Femur (tissue), 1 donor: ENCODE data around the gene PACSIN2.

Source experiments
- DNase-seq: peaks from one replicate; pipeline ENCODE4 v3.0.0-alpha.2; 2017

The PACSIN2 gene

GRCh38 chr22:42855721-42856120 lies 159.2 kb downstream of the PACSIN2 start:
- no peak for DNase-seq

DNA sequence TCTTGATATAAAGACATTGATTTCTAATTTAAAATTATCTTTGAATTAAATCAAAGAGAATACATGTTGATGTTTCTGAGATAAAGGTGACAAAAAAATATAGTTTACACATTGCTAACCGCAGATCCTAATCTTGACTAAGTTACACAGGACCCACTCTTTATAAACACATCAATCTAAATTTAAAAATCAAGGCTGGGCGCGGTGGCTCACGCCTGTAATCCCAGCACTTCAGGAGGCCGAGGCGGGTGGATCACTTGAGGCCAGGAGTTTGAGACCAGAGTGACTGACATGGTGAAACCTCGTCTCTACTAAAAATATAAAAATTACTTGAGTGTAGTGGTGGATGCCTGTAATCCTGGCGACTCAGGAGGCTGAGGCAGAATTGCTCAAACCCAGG lies 159.7 kb downstream of the PACSIN2 start:
- no peak for DNase-seq

DNA sequence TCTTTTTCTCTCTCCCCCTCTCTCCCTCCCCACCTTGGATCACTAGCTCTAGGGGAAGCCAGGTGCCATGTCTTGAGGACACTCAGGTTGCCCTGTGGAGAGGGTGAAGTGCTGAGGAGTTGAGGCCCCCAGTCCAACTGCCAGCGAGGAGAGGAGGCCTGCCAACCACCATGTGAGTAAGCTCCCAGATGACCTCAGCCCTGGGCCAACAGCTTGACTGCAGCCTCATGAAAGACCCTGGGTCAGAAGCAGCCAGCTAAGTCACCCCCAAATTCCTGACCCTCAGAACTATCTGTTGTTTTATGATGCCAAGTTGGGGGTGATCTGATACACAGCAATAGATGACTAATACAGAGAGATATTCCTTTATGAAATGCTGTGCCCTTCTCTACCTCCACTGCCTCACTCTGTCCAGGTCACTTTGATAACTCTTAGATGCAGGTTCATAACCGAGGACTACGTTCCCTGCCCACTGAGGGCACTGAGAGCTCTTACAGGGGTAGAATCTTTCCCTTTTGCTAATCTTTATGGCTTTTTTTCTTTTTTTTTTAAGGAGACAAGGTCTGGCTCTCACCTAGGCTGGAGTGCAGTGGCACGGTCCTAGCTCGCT lies 165.9 kb downstream of the PACSIN2 start:
- no peak for DNase-seq

GRCh38 chr22:42847110-42847509 lies 167.8 kb downstream of the PACSIN2 start:
- no peak for DNase-seq

DNA sequence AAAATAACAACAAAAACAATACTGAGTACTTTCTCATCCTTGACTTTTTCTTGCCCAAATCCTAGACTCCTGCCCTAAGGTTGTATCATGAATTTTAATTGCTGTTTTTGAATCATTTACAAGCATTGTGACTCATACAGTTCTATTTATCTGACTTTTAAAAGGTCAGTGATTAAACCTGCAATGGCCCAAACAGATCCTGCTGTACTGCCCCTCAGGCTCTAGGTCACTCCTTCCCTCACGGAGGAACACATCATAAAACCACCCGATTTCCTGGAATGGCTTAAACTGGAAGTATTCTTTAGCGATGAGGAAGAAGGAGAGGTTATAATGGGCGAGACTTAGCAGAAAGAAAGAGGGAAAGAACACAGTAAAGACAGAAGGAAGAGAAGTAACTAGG lies 170.2 kb downstream of the PACSIN2 start:
- DNase-seq = no peak

DNA sequence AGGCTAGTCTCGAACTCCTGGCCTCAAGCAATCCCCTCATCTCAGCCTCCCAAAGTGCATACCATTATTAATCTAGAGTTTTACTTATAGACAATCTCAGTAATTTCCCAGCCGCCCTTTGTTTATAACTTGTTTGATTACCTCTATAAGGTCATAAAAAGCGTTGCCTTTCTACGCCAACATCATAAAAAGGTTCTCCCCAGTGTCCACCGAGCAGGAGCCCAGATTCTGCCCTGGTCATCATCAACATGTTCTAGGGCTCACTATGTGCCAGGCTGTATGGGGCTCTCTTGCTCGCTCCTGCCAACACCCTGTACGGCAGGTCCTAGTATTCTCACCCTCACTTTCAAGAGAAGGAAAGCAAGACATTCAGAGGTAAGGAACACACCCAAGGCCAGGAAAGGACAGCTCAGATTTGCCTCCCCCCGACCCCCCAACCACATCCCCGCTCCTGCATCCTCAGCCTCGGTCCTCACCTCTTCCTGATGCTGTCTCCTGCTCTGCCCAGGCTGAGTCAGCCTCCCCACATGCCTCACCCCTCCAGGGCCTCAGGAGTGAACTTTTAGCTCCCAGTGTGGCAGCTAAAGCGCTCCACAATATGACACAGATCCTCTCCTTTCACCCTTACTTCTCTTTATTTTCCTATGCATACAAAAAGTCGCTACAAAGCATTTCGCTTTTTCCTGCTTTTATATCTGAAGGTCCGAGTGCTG lies 172.1 kb downstream of the PACSIN2 start:
- no peak for DNase-seq

DNA sequence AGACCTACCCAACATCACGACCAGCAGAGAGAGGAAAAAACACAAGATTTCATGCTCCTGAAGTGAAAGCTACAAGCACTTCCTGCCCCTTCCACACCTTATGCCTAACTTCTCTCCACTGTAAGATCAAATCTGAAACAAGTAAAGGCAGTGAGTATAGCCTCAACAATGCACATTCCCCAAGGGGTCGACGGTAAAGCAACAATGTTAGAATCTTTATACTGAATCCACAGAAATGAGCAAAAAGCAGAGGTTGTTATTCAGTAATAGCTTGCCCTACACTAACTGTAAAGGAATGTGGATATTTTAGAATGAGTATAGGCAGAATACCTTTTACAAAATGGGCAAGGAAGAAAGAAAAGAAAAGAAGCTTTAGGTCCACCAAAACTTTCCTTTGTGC lies 173.5 kb downstream of the PACSIN2 start:
- DNase-seq = no peak

- DNase-seq = no peak
Measured at GRCh38 chr22:42837556-42837955, 177.4 kb downstream of the PACSIN2 start.

DNA sequence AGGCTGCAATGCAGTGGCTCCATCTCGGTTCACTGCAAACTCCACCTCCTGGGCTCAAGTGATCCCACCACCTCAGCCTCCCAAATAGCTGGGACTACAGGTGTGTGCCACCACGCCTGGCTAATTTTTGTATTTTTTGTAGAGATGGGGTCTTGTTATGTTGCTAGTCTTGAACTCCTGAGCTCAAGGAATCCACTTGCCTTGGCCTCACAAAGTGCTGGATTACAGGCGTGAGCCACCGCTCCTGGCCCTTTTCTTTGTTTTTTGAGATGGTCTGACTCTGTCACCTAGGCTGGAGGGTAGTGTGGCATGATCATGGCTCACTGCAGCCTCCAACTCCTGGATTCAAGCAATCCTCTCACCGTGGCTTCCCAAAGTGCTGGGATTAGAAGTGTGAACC lies 178.9 kb downstream of the PACSIN2 start:
- no peak for DNase-seq

GRCh38 chr22:42834177-42834949 lies 180.6 kb downstream of the PACSIN2 start:
- no peak for DNase-seq

- DNase-seq = no peak
Measured at GRCh38 chr22:42833104-42833503, 181.8 kb downstream of the PACSIN2 start.

GRCh38 chr22:42831712-42832111 lies 183.2 kb downstream of the PACSIN2 start:
- DNase-seq = no peak

- DNase-seq = no peak
Measured at GRCh38 chr22:42830161-42830560, 184.8 kb downstream of the PACSIN2 start.

DNA sequence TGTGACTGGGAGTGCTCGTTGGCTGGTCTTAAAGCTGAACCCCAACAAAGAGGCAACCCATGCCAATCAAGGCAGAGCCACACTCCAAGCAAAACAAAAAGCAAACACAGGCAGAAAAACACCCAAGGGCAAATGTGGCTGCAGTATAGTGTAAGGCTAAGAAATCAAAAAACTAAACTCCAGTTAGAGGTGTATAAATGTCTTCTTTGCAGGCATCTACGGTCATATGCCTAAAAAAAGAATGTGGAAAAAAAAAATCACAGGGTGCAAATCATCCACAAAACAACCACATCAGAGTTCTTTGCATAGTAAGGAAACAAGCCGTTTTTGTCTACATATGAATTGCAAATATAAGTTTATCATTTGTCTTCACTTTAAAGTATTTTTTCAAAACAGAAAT lies 185.6 kb downstream of the PACSIN2 start:
- DNase-seq = no peak

DNA sequence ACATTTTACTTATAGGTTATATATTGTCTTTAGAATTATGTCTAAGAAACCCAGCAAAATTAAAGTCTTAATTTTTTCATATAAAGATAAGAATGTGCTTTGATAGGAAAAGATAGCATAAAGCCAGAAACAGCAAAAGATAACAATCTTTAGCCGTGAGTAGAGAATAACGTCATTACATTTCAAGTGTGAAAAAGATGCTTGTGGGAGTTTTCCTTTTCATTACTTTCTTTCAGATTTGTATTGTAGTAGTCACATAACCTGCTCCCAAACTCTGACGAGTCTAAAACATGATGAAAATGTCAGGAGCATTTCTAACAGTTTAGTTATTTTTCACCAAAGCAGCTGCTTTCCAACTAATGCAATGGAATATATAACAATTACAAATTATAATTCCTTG lies 189.2 kb downstream of the PACSIN2 start:
- DNase-seq = no peak

GRCh38 chr22:42821386-42821785 lies 193.6 kb downstream of the PACSIN2 start:
- no peak for DNase-seq

GRCh38 chr22:42820045-42820763 lies 194.7 kb downstream of the PACSIN2 start:
- DNase-seq = no peak
